GM23338 (cell line): ENCODE measurements around the gene SEL1L3. TPM values are rescaled to one million over a fixed set of nuclear protein-coding genes. Genes with fewer than 3 reads are reported as not detected.

Experiments
- ATAC-seq: fragments of 200-7000 bp; cut with Tn5 transposase; 3 replicates; pipeline ENCODE4 v1.9.1; 2020
- DNase-seq: peaks from one replicate; pipeline ENCODE4 v3.0.0-alpha.2; 2015; ENCODE audit warnings: low spot score
- H2AFZ ChIP-seq: fragments of 200-600 bp; sonication (generic); 2 replicates; pipeline ENCODE4 v1.8.0; 2016; ENCODE audit warnings: antibody characterized with exemption, mild to moderate bottlenecking, moderate library complexity
- H3F3A ChIP-seq: fragments of 200-600 bp; sonication (generic); replicated peaks from 2 replicates; pipeline ENCODE4 v1.8.0; 2017; ENCODE audit warnings: antibody characterized with exemption, mixed run types, low read depth
- H3K27ac ChIP-seq: fragments of 200-600 bp; sonication (generic); 2 replicates; pipeline ENCODE4 v1.6.1; 2016; ENCODE audit warnings: low read depth
- H3K27me3 ChIP-seq: fragments of 200-600 bp; sonication (generic); 2 replicates; pipeline ENCODE4 v1.8.0; 2016; ENCODE audit warnings: mild to moderate bottlenecking, mixed run types, moderate library complexity; ENCODE audit not compliant: insufficient read depth
- H3K36me3 ChIP-seq: fragments of 200-600 bp; sonication (generic); 2 replicates; pipeline ENCODE4 v1.8.0; 2016; ENCODE audit warnings: mild to moderate bottlenecking; ENCODE audit not compliant: insufficient read depth
- H3K4me1 ChIP-seq: fragments of 200-600 bp; sonication (generic); 2 replicates; pipeline ENCODE4 v1.8.0; 2016; ENCODE audit warnings: mild to moderate bottlenecking, moderate library complexity; ENCODE audit not compliant: insufficient read depth
- H3K4me2 ChIP-seq: fragments of 200-600 bp; sonication (generic); 2 replicates; pipeline ENCODE4 v1.7.1; 2017; ENCODE audit warnings: mixed run types
- H3K4me3 ChIP-seq: fragments of 200-600 bp; sonication (generic); 2 replicates; pipeline ENCODE4 v1.6.1; 2016; ENCODE audit warnings: mixed run types
- H3K79me2 ChIP-seq: fragments of 200-600 bp; sonication (generic); replicated peaks from 2 replicates; pipeline ENCODE4 v1.8.0; 2017; ENCODE audit warnings: mild to moderate bottlenecking; ENCODE audit not compliant: insufficient read depth
- H3K9me2 ChIP-seq: fragments of 200-600 bp; sonication (generic); 2 replicates; pipeline ENCODE4 v1.8.0; 2017; ENCODE audit not compliant: insufficient read depth
- H4K20me1 ChIP-seq: fragments of 200-600 bp; sonication (generic); replicated peaks from 2 replicates; pipeline ENCODE4 v1.8.0; 2017; ENCODE audit warnings: mild to moderate bottlenecking; ENCODE audit not compliant: insufficient read depth
- H3K27ac Mint-ChIP-seq: 2 replicates; pipeline ENCODE4 v1.8.0; 2020; ENCODE audit warnings: inconsistent platforms, mild to moderate bottlenecking, moderate library complexity, mixed read lengths
- H3K27me3 Mint-ChIP-seq: 3 replicates; pipeline ENCODE4 v1.8.0; 2022; ENCODE audit warnings: low read depth, mild to moderate bottlenecking, moderate library complexity, mixed read lengths, inconsistent platforms; ENCODE audit not compliant: insufficient read depth, poor library complexity
- H3K36me3 Mint-ChIP-seq: 3 replicates; pipeline ENCODE4 v1.8.0; 2021; ENCODE audit warnings: low read depth, mild to moderate bottlenecking, inconsistent platforms, moderate library complexity, mixed read lengths
- H3K4me1 Mint-ChIP-seq: 3 replicates; pipeline ENCODE4 v1.8.0; 2020; ENCODE audit warnings: mild to moderate bottlenecking, inconsistent platforms, mixed read lengths
- H3K4me3 Mint-ChIP-seq: 3 replicates; pipeline ENCODE4 v1.8.0; 2021; ENCODE audit warnings: moderate library complexity, mild to moderate bottlenecking, inconsistent platforms, mixed read lengths
- H3K9me3 Mint-ChIP-seq: 3 replicates; pipeline ENCODE4 v1.8.0; 2020; ENCODE audit warnings: moderate library complexity, mild to moderate bottlenecking, inconsistent platforms, mixed read lengths
- CREB1 ChIP-seq: fragments of 250-450 bp; sonication (Bioruptor Pico); IDR thresholded peaks from 2 replicates; pipeline ENCODE4 v1.5.0; 2020; ENCODE audit warnings: low read depth, mild to moderate bottlenecking, moderate library complexity
- CTCF ChIP-seq, 2 experiments: fragments of 200-600 bp in 1 of 2; sonication (generic) in 1 of 2; conservative IDR thresholded peaks; 2 replicates each; pipeline versions ENCODE4 v1.5.1 to v1.6.1; 2016 to 2017; ENCODE audit warnings: antibody characterized with exemption in 2 of 2, low read depth in 2 of 2, mild to moderate bottlenecking in 2 of 2, moderate library complexity in 1 of 2
- ETS1 ChIP-seq: IDR thresholded peaks from 2 replicates; pipeline ENCODE4 v1.6.1; 2016; ENCODE audit warnings: antibody characterized with exemption
- EZH2 ChIP-seq: fragments of 200-600 bp; sonication (generic); IDR thresholded peaks from one replicate; pipeline ENCODE4 v1.8.0; 2017; ENCODE audit warnings: antibody characterized with exemption, mild to moderate bottlenecking, low read depth; ENCODE audit not compliant: unreplicated experiment
- EZH2phosphoT487 ChIP-seq: fragments of 200-600 bp; sonication (generic); IDR thresholded peaks from one replicate; pipeline ENCODE4 v1.8.1; 2018; ENCODE audit warnings: antibody characterized with exemption; ENCODE audit not compliant: unreplicated experiment
- JUNB ChIP-seq: IDR thresholded peaks from one replicate; pipeline ENCODE4 v1.6.1; 2016; ENCODE audit warnings: antibody characterized with exemption; ENCODE audit not compliant: unreplicated experiment
- NANOG ChIP-seq: IDR thresholded peaks from 2 replicates; pipeline ENCODE4 v1.6.1; 2016; ENCODE audit warnings: antibody characterized with exemption, borderline replicate concordance
- POLR2AphosphoS5 ChIP-seq: IDR thresholded peaks from 2 replicates; pipeline ENCODE4 v1.6.1; 2016; ENCODE audit warnings: antibody characterized with exemption, low read depth
- REST ChIP-seq: IDR thresholded peaks from one replicate; pipeline ENCODE4 v1.6.1; 2018; ENCODE audit warnings: antibody characterized with exemption; ENCODE audit not compliant: unreplicated experiment
- STAT1 ChIP-seq: IDR thresholded peaks from one replicate; pipeline ENCODE4 v1.6.1; 2016; ENCODE audit warnings: antibody characterized with exemption; ENCODE audit not compliant: unreplicated experiment
- ZNF114 ChIP-seq: fragments of 250-450 bp; sonication (Bioruptor Pico); IDR thresholded peaks from 2 replicates; pipeline ENCODE4 v1.5.0; 2020; ENCODE audit warnings: mild to moderate bottlenecking, moderate library complexity
- ZNF331 ChIP-seq: fragments of 250-450 bp; sonication (Bioruptor Pico); IDR thresholded peaks from 2 replicates; pipeline ENCODE4 v1.5.0; 2020; ENCODE audit warnings: low read depth, mild to moderate bottlenecking, moderate library complexity
- ZNF462 ChIP-seq: fragments of 250-450 bp; sonication (Bioruptor Pico); IDR thresholded peaks from 2 replicates; pipeline ENCODE4 v1.5.0; 2020; ENCODE audit warnings: mild to moderate bottlenecking, moderate library complexity
- polyA plus RNA-seq: library from polyadenylated mRNA; unstranded; fragments of >200 nt; fragmentation: Nextera tagmentation; extraction: Ambion mirVana; gene quantifications from 2 replicates; pipeline ENCODE4 v1.2.1, GENCODE V29; 2016
- total RNA-seq: library from RNA; depleted of rRNA; stranded (reverse); fragments of >200 nt; shearing (Covaris generic); gene quantifications from 2 replicates; pipeline ENCODE4 v1.2.3, GENCODE V29; 2014

The SEL1L3 gene
- total and polyA plus RNA-seq, 2 experiments from 2014 or later = 17.1 to 61.7 TPM

GRCh38 chr4:25884031-25884782 lies 21.4 kb upstream of the SEL1L3 start:
- Mint-ChIP-seq H3K4me1 (no peaks in the 10 kb centered on the region; the same call in 2 of the 3 replicates), H3K9me3 (no peaks in the 10 kb centered on the region), H3K27ac (no peak overlapping the region), H3K27me3 (peaks cover 4% of the 10 kb centered on the region), H3K36me3 (no peaks in the 10 kb centered on the region), H3K4me3 (no peak overlapping the region)
- H3K4me2 ChIP-seq = no peak overlapping the region
- H2AFZ ChIP-seq = no peak overlapping the region
- no peaks in the 10 kb centered on the region for H3K36me3 ChIP-seq
- no peak overlapping the region for H3K27ac ChIP-seq
- H3K79me2 ChIP-seq = no peaks in the 10 kb centered on the region
- no peak for ATAC-seq
- no peaks in the 10 kb centered on the region for H3F3A ChIP-seq
- TF ChIP-seq CTCF (conservative IDR thresholded peaks at IDR 0.05; ENCODE audit: low read depth in 2 of 2) = no peak
- no peak for TF ChIP-seq CREB1 (CRISPR knock-in tag)
- TF ChIP-seq ZNF114 (CRISPR knock-in tag) = no peak
- TF ChIP-seq POLR2AphosphoS5 = no peak
- no peak for TF ChIP-seq ZNF331
- no peak for TF ChIP-seq STAT1
- TF ChIP-seq NANOG = no peak
- TF ChIP-seq EZH2 = no peak
- no peak for TF ChIP-seq ETS1
- no peak for TF ChIP-seq REST
- no peak for TF ChIP-seq JUNB
- no peak for TF ChIP-seq ZNF462 (CRISPR knock-in tag)
- TF ChIP-seq EZH2phosphoT487 = no peak
- H4K20me1 ChIP-seq = no peaks in the 10 kb centered on the region
- no peak overlapping the region for H3K4me3 ChIP-seq
- DNase-seq = no peak
- no peaks in the 10 kb centered on the region for H3K4me1 ChIP-seq
- no peaks in the 10 kb centered on the region for H3K27me3 ChIP-seq
- H3K9me2 ChIP-seq = no peaks in the 10 kb centered on the region
